ENCODE data around the gene CRACR2B.

The CRACR2B gene

GRCh38 chr11:827146-827896 lies 398 bp upstream of the CRACR2B start:
- DNase-seq (ENCODE audit: low read depth): no peak

- DNase-seq (ENCODE audit: low read depth): no peak
These were observed 922 bp downstream of the CRACR2B start for GRCh38 chr11:828506-829175.

GRCh38 chr11:829176-829846 lies 1.6 kb downstream of the CRACR2B start:
- DNase-seq (ENCODE audit: low read depth): no peak

GRCh38 chr11:829847-830294 lies 2.2 kb downstream of the CRACR2B start:
- no peak for DNase-seq (ENCODE audit: low read depth)

- DNase-seq (ENCODE audit: low read depth): no peak
These were observed 2.8 kb downstream of the CRACR2B start for GRCh38 chr11:830295-831117.

- no peak for DNase-seq (ENCODE audit: low read depth)
These were observed 3.6 kb downstream of the CRACR2B start for GRCh38 chr11:831118-831864.

- no peak for DNase-seq (ENCODE audit: low read depth)
These were observed 4.3 kb downstream of the CRACR2B start for GRCh38 chr11:831961-832528.

- no peak for DNase-seq (ENCODE audit: low read depth)
These were observed 4.9 kb downstream of the CRACR2B start, which contains the start of gene CD151 for GRCh38 chr11:832529-833113. TSS of gene CD151 (plus strand) at chr11:832952. CDS start at chr11:836070, 3,118 bp downstream.

- no peak for DNase-seq (ENCODE audit: low read depth)
These were observed 5.5 kb downstream of the CRACR2B start for GRCh38 chr11:833114-833791.

GRCh38 chr11:833849-834311 lies 6.2 kb downstream of the CRACR2B start:
- DNase-seq (ENCODE audit: low read depth): no peak

- no peak for DNase-seq (ENCODE audit: low read depth)
These were observed 6.9 kb downstream of the CRACR2B start for GRCh38 chr11:834371-835316.

GRCh38 chr11:836274-836673 lies 8.6 kb downstream of the CRACR2B start:
- no peak for DNase-seq (ENCODE audit: low read depth)

GRCh38 chr11:836700-837099 lies 9.0 kb downstream of the CRACR2B start:
- no peak for DNase-seq (ENCODE audit: low read depth)

GRCh38 chr11:837189-837989 lies 9.7 kb downstream of the CRACR2B start:
- DNase-seq (ENCODE audit: low read depth): no peak

- DNase-seq (ENCODE audit: low read depth): no peak
These were observed 10.2 kb downstream of the CRACR2B start for GRCh38 chr11:837990-838307.

- DNase-seq (ENCODE audit: low read depth): no peak
These were observed 10.9 kb downstream of the CRACR2B start for GRCh38 chr11:838441-839279.

- no peak for DNase-seq (ENCODE audit: low read depth)
These were observed 11.5 kb downstream of the CRACR2B start for GRCh38 chr11:839280-839623.

Measured in GM04503 (cell line).